GM23338 (cell line): ENCODE measurements around the gene ARHGAP42.

ENCODE experiments used
- CTCF ChIP-seq, 2 experiments: fragments of 200-600 bp in 1 of 2; sonication (generic) in 1 of 2; conservative IDR thresholded peaks; 2 replicates each; pipeline versions ENCODE4 v1.5.1 to v1.6.1; 2016 to 2017; ENCODE audit warnings: antibody characterized with exemption in 2 of 2, low read depth in 2 of 2, mild to moderate bottlenecking in 2 of 2, moderate library complexity in 1 of 2
- ETS1 ChIP-seq: IDR thresholded peaks from 2 replicates; pipeline ENCODE4 v1.6.1; 2016; ENCODE audit warnings: antibody characterized with exemption
- EZH2 ChIP-seq: fragments of 200-600 bp; sonication (generic); IDR thresholded peaks from one replicate; pipeline ENCODE4 v1.8.0; 2017; ENCODE audit warnings: antibody characterized with exemption, mild to moderate bottlenecking, low read depth; ENCODE audit not compliant: unreplicated experiment
- EZH2phosphoT487 ChIP-seq: fragments of 200-600 bp; sonication (generic); IDR thresholded peaks from one replicate; pipeline ENCODE4 v1.8.1; 2018; ENCODE audit warnings: antibody characterized with exemption; ENCODE audit not compliant: unreplicated experiment
- JUNB ChIP-seq: IDR thresholded peaks from one replicate; pipeline ENCODE4 v1.6.1; 2016; ENCODE audit warnings: antibody characterized with exemption; ENCODE audit not compliant: unreplicated experiment
- POLR2AphosphoS5 ChIP-seq: IDR thresholded peaks from 2 replicates; pipeline ENCODE4 v1.6.1; 2016; ENCODE audit warnings: antibody characterized with exemption, low read depth
- REST ChIP-seq: IDR thresholded peaks from one replicate; pipeline ENCODE4 v1.6.1; 2018; ENCODE audit warnings: antibody characterized with exemption; ENCODE audit not compliant: unreplicated experiment
- ZNF331 ChIP-seq: fragments of 250-450 bp; sonication (Bioruptor Pico); IDR thresholded peaks from 2 replicates; pipeline ENCODE4 v1.5.0; 2020; ENCODE audit warnings: low read depth, mild to moderate bottlenecking, moderate library complexity

GRCh38 chr11:100778166-100778785, 91.2 kb downstream of the ARHGAP42 start:
- TF ChIP-seq CTCF (conservative IDR thresholded peaks at IDR 0.05; ENCODE audit: low read depth in 2 of 2) (no peak), EZH2phosphoT487 (no peak), JUNB (no peak), EZH2 (no peak), REST (no peak), ZNF331 (no peak), ETS1 (no peak), POLR2AphosphoS5 (no peak)
